OCI-LY3 (cell line): ENCODE results near the gene TUBA3D.
"Not testable (repeated sequence)": the region's sequence is repeated elsewhere in the genome, so short reads cannot be mapped to it uniquely, and the experiment has no call there.

ENCODE experiments used
- H2AFZ ChIP-seq: fragments of 200-600, 300-600 bp; shearing (Covaris generic); 2 replicates; pipeline ENCODE4 v1.6.0; 2014; ENCODE audit warnings: antibody characterized with exemption, low read depth, low read length
- H3K27ac ChIP-seq: fragments of 200-600, 300-600 bp; sonication (generic); 2 replicates; pipeline ENCODE4 v1.5.1; 2014; ENCODE audit warnings: mild to moderate bottlenecking, low read length, moderate library complexity, mixed read lengths
- H3K27me3 ChIP-seq: fragments of 200-600, 300-600 bp; sonication (generic); 2 replicates; pipeline ENCODE4 v1.6.1; 2014; ENCODE audit warnings: low read depth, low read length, mixed read lengths
- H3K36me3 ChIP-seq: fragments of 200-600, 300-600 bp; sonication (generic); replicated peaks from 2 replicates; pipeline ENCODE3; 2014; ENCODE audit warnings: low read depth, low read length, mixed read lengths
- H3K4me1 ChIP-seq: fragments of 300-600, 200-600 bp; sonication (generic); 2 replicates; pipeline ENCODE4 v1.6.1; 2014; ENCODE audit warnings: low read length, mixed read lengths
- H3K4me2 ChIP-seq: fragments of 200-600, 300-600 bp; sonication (generic); 2 replicates; pipeline ENCODE4 v1.6.1; 2014; ENCODE audit warnings: low read length, mixed read lengths
- H3K4me3 ChIP-seq: fragments of 300-600, 200-600 bp; sonication (generic); 2 replicates; pipeline ENCODE4 v1.5.1; 2014; ENCODE audit warnings: antibody characterized with exemption, mild to moderate bottlenecking, low read length, moderate library complexity
- H3K79me2 ChIP-seq: fragments of 300-600, 200-600 bp; shearing (Covaris generic); 2 replicates; pipeline ENCODE4 v1.6.1; 2014; ENCODE audit warnings: mild to moderate bottlenecking, low read length, mixed read lengths
- H3K9ac ChIP-seq: fragments of 300-600, 200-600 bp; shearing (Covaris generic); 2 replicates; pipeline ENCODE4 v1.6.0; 2014; ENCODE audit warnings: mild to moderate bottlenecking, low read length, moderate library complexity
- H3K9me3 ChIP-seq: fragments of 200-600, 300-600 bp; shearing (Covaris generic); 2 replicates; pipeline ENCODE4 v1.6.1; 2014; ENCODE audit warnings: low read length, mixed read lengths; ENCODE audit not compliant: insufficient read depth
- H4K20me1 ChIP-seq: fragments of 200-600, 300-600 bp; sonication (generic); 2 replicates; pipeline ENCODE4 v1.6.1; 2016; ENCODE audit warnings: low read length, mixed read lengths; ENCODE audit not compliant: insufficient read depth
- CTCF ChIP-seq: fragments of 200-600, 300-600 bp; sonication (generic); IDR thresholded peaks from 2 replicates; pipeline ENCODE4 v1.5.1; 2014; ENCODE audit warnings: antibody characterized with exemption, low read length, low read depth
- EZH2phosphoT487 ChIP-seq: fragments of 200-600 bp; shearing (Covaris generic); IDR thresholded peaks from 2 replicates; pipeline ENCODE4 v1.6.1; 2018; ENCODE audit warnings: antibody characterized with exemption, mixed run types, low read depth

TUBA3D gene

GRCh38 chr2:131445896-131446295, 30.0 kb upstream of the TUBA3D start:
- no peak overlapping the region for H3K4me2 ChIP-seq
- no peaks in the 10 kb centered on the region for H4K20me1 ChIP-seq
- no peaks in the 10 kb centered on the region for H3K79me2 ChIP-seq
- no peak overlapping the region for H3K4me3 ChIP-seq
- H3K27me3 ChIP-seq: no peaks in the 10 kb centered on the region
- H3K4me1 ChIP-seq: no peaks in the 10 kb centered on the region
- no peak overlapping the region for H3K9ac ChIP-seq
- H3K36me3 ChIP-seq: no peaks in the 10 kb centered on the region
- no peak overlapping the region for H2AFZ ChIP-seq
- H3K27ac ChIP-seq: no peak overlapping the region
- H3K9me3 ChIP-seq: no peaks in the 10 kb centered on the region
- TF ChIP-seq CTCF (no peak), EZH2phosphoT487 (no peak)

GRCh38 chr2:131447981-131448380, 27.9 kb upstream of the TUBA3D start:
- H3K4me1 ChIP-seq, H3K4me2 ChIP-seq, H4K20me1 ChIP-seq, H3K27me3 ChIP-seq, H3K36me3 ChIP-seq, H3K4me3 ChIP-seq, H3K79me2 ChIP-seq, H3K9me3 ChIP-seq, H3K27ac ChIP-seq, H2AFZ ChIP-seq, H3K9ac ChIP-seq: not testable (repeated sequence)

- not testable (repeated sequence) for H3K4me3 ChIP-seq, H3K9me3 ChIP-seq, H4K20me1 ChIP-seq, H3K9ac ChIP-seq, H3K79me2 ChIP-seq, H3K27me3 ChIP-seq, H3K4me1 ChIP-seq, H3K36me3 ChIP-seq, H3K27ac ChIP-seq
- H2AFZ ChIP-seq: 0 out of 2 replicates have a peak overlapping the region, but pooled peaks have one; percentile 15
- H3K4me2 ChIP-seq: peak overlapping the region; percentile 58
These were observed 24.5 kb upstream of the TUBA3D start for GRCh38 chr2:131451265-131451949.

- H3K9ac ChIP-seq, H4K20me1 ChIP-seq, H3K4me1 ChIP-seq, H2AFZ ChIP-seq, H3K9me3 ChIP-seq, H3K36me3 ChIP-seq, H3K79me2 ChIP-seq, H3K4me3 ChIP-seq, H3K27me3 ChIP-seq, H3K4me2 ChIP-seq, H3K27ac ChIP-seq: not testable (repeated sequence)
These were observed 21.0 kb upstream of the TUBA3D start for GRCh38 chr2:131454914-131455313.

- H3K27me3 ChIP-seq, H2AFZ ChIP-seq, H4K20me1 ChIP-seq, H3K4me3 ChIP-seq, H3K79me2 ChIP-seq, H3K9ac ChIP-seq, H3K36me3 ChIP-seq, H3K9me3 ChIP-seq, H3K27ac ChIP-seq, H3K4me1 ChIP-seq, H3K4me2 ChIP-seq: not testable (repeated sequence)
These were observed 8.2 kb upstream of the TUBA3D start for GRCh38 chr2:131467722-131468121.

- not testable (repeated sequence) for H3K4me3 ChIP-seq, H3K9ac ChIP-seq, H3K27me3 ChIP-seq, H3K9me3 ChIP-seq, H3K79me2 ChIP-seq, H2AFZ ChIP-seq, H4K20me1 ChIP-seq, H3K4me1 ChIP-seq, H3K36me3 ChIP-seq, H3K4me2 ChIP-seq, H3K27ac ChIP-seq
These were observed 5.0 kb upstream of the TUBA3D start for GRCh38 chr2:131470944-131471343.

GRCh38 chr2:131471624-131472023, 4.3 kb upstream of the TUBA3D start:
- H3K9ac ChIP-seq, H3K27me3 ChIP-seq, H3K9me3 ChIP-seq, H2AFZ ChIP-seq, H3K79me2 ChIP-seq, H3K4me3 ChIP-seq, H3K4me2 ChIP-seq, H3K27ac ChIP-seq, H4K20me1 ChIP-seq, H3K36me3 ChIP-seq, H3K4me1 ChIP-seq: not testable (repeated sequence)

GRCh38 chr2:131473266-131473665, 2.7 kb upstream of the TUBA3D start:
- not testable (repeated sequence) for H3K36me3 ChIP-seq, H3K27me3 ChIP-seq, H4K20me1 ChIP-seq, H3K79me2 ChIP-seq, H3K4me1 ChIP-seq, H2AFZ ChIP-seq, H3K9ac ChIP-seq, H3K4me3 ChIP-seq, H3K27ac ChIP-seq, H3K9me3 ChIP-seq, H3K4me2 ChIP-seq

GRCh38 chr2:131476363-131476762, 444 bp downstream of the TUBA3D start:
- H4K20me1 ChIP-seq, H3K79me2 ChIP-seq, H3K9ac ChIP-seq, H3K36me3 ChIP-seq, H3K4me2 ChIP-seq, H3K27me3 ChIP-seq, H2AFZ ChIP-seq, H3K4me3 ChIP-seq, H3K9me3 ChIP-seq, H3K4me1 ChIP-seq, H3K27ac ChIP-seq: not testable (repeated sequence)
